ENCODE measurements around the gene C3orf22.

GRCh38 chr3:126508564-126508964, 50.2 kb downstream of the C3orf22 start:
- no peak for TF ChIP-seq EZH2 (IDR thresholded peaks at IDR 0.05; ENCODE audit: insufficient read depth, poor library complexity, severe bottlenecking)
- TF ChIP-seq EZH2phosphoT487 (IDR thresholded peaks at IDR 0.05; ENCODE audit: insufficient read depth, low read depth): no peak
